ENCODE data around the gene HASPIN. TPM values are rescaled to one million over a fixed set of nuclear protein-coding genes. Genes with fewer than 3 reads are reported as not detected.

HASPIN gene
- total and polyA plus RNA-seq, 2 of the 8 experiments (the other 6 are each of a cell fraction or from before 2014, with no cell fraction given) = 7.8 to 29.5 TPM

- TF ChIP-seq CHD7 (IDR thresholded peaks at IDR 0.05; ENCODE audit: insufficient replicate concordance, low read length) = no peak
- no peak for TF ChIP-seq NRF1 (IDR thresholded peaks at IDR 0.05; ENCODE audit: low read depth, low read length)
- no peak for TF ChIP-seq ASH2L (IDR thresholded peaks at IDR 0.05; ENCODE audit: low read length)
- TF ChIP-seq SP1 (IDR thresholded peaks at IDR 0.05; ENCODE audit: low read depth, low read length) = no peak
- no peak for TF ChIP-seq CTCF (IDR thresholded peaks at IDR 0.05; ENCODE audit: control extremely low read depth in 1 of 3, insufficient read depth in 1 of 3, low read depth in 1 of 3, low read length in 3 of 3)
Measured at GRCh38 chr17:3773511-3773910, 49.8 kb downstream of the HASPIN start (continued).

Measured in H1 (cell line).